Inflammatory macrophage treated with lipopolysaccharide for 4 hours (primary cell): Measurements from ENCODE around the gene FANCC.

Experiments used
- DNase-seq: peaks from one replicate; pipeline ENCODE4 v3.0.0-alpha.2; 2020

FANCC gene

DNA sequence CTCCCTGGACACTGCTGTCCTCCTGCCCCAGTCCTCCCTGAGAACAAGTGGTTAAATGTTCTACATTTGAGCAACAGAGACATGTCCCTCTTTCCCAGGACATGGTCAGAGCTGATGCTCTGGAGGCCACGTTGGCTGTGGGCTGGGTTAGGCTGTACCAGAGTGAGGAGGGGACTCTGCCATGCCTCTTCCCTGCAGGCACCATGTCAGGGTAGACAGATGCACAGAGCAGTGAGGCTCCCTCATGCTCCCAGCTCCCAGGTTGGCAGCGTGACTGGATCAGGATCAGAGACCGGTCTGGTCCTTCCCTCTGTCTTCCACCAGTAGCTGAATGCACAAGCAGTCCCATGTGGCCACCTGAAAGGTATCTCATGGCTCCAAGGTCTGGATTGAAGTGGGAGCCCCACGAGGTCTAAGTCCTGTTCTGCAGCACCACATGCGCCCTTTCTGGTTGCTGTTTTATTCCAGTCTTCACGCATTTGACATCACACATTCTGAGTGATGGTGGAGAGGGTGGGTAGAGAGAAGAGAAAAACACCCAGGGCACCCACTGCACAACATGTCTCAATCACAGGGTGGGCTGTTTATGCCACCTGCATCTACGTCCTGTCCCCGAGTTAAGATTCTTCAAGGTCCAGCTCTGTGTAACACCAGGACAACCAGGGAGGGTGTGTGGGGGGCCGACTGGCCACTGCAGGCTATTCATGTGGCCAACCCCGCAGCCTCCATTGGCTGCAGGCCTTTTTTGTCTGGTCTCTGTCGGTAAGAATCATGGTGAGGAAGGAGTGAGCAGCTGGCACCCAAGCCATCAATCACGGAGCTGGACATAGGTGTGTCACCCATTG, 204.9 kb downstream of the FANCC start:
- DNase-seq, result no peak

DNA sequence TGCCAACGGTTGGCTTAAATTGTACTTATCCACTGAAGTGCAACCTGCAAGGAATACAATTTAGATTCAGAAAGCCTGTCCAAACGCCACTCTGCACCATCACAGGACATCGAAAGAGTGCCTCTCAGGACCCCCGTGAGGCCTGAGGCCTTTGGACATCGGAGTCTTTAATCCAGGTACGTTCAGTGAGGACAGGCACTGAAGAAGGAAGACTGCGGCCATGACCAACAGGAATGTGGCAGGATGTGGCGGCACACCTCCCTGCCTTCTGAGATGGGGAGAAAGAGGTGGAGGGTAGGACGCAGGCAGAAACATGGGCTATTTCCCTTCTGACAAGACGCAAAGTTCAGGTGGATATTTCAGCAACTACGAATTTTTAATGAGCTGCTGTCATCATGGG, 205.8 kb downstream of the FANCC start:
- DNase-seq, result no peak

DNA sequence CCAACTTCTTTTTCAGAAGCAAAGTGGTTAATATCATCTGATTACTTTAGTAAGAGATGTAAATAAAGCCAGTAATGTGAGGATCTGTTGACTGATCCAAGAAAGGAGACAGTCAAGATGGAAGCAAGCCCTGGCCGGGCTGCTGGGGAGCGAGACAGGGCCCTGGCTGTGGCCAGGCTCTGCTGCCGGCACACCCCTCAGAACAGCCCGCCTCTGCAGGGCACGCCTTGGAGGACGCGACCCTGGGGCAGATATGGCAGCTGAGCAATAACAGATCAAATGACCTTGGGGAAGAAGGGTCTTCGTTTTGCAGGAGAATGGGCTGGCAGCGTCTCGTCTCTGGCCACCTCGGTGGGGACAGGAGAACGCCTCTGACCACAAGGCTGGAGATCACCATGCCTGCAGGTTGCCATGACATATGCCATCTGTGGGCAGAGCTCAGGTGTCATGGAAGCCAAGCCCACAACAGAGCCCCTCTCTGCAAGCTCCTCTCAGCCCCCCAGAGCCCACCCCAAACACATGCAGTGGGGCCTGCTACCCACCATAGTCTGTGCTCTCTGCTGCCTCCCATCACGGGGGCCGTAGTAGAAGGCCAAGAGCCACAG, 206.5 kb downstream of the FANCC start:
- no peak for DNase-seq

DNA sequence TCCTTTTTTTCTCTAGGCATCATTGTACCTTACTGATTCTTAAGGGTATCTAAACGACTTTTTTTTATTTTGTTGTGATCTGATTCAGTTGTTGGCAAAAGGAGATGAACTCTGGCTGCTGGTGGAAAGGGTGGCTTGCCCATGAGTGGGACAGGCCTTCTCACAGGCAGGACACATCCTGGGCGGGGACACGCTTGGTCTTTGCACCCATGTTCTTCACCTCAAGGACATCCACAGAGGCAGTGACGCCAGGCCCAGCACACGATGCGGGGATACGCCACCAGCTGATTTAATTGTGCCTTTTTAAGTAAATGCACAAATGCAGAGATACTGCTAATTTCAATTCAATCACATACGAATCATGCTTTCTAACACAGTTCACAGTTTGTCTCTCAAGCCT, 208.1 kb downstream of the FANCC start:
- DNase-seq, result no peak

DNA sequence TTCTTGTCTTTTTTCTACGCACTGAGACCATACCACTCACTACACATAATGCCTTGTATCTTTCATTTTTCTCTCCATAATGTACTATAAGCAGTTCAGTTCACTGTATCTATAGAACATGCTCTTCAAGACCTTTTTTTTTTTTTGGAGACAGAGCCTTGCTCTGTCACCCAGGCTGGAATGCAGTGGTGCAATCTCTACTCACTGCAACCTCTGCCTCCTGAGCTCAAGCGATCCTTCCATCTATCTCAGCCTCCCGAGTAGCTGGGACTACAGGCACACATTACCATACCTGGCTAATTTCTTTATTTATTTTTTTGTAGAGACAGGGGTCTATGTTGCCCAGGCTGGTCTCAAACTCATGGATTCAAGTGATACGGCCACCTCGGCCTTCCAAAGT, 208.7 kb downstream of the FANCC start:
- DNase-seq, result no peak

DNA sequence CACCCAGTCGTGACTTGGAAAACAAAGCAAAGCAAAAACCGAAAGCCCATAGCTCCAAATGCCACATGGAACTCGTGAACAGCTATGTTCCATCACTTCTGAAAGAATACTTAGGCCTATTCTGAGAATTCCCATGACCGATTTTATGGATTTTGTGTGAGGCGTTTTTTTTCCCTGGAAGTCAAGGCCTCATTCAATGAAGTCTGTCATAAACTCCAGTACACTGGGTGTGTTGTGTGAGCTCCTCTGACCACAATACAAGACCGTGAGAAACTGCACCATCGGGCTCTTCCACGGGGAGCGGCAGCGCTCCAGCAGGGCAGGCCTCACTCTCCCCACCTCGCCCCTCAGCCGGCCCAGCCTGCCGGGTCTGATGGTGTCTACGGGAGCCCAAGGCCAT, 209.5 kb downstream of the FANCC start:
- no peak for DNase-seq

DNA sequence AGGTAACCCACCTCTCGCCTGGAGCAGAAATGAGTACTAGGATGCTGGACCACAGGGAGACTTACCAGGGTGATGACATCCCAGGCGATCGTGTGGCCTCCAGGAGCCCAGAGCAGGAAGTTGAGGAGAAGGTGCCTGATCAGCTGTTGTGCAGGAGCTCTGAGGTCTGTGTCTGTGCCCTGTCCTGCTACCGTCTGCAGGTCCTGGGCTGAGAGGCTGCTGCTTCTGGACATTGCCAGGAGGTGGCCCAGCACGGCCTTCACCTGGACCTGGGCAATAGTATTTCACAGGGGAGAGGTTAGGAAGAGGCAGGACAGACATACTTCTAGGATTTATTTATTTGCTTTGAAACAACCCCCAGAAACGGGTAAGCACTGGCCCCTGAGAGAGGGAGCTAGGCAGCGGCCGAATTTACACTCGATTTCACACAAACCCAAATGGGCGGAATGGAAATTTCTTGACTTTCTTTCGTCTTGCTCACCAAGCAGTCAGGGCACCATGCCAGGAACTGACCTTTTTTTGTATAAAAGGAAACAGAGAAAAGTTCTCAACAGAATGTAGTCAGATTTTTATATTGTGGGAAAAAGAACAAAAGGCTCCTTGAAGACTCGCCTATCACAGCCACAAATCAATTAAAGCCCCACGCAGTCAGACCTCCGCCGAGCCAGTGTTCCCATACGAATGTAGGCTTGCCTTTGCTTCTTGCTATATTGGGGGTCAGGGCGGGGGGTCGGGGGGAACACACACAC, 210.3 kb downstream of the FANCC start:
- DNase-seq, result no peak

DNA sequence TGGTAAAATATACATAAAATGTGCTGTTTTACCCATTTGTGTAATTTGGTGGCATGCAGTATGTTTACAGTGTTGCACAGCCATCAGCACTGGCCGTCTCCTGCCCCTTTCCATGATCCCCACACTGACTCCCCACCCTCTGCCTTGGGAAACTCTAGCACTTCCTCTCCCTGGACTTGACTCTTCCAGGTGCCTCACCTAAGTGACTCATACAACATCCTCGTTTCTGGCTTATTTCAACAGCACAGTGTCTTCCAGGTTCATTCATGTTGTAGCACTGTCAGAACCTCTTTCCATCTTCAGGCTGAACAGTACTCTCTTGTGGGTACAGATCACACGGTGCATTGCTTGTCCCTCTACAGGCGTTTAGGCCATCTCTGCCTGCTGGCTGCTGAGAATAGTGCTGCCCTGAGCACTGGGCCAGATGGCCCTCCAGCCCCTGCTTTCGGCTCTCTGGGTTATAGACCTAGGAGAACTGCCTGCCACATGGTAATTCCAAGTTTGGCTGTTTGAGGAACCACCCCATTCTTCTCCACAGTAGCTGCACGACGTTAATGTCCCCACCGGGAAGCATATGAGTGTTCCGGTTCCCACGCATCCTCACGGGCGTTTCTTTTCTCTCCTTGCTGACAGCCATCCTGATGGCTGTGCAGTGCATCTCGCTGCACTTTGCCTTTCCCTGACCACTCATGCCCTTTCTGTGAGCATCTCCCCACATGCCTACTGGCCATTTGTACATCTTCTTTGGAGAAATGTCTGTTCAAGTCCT, 211.8 kb downstream of the FANCC start:
- no peak for DNase-seq

DNA sequence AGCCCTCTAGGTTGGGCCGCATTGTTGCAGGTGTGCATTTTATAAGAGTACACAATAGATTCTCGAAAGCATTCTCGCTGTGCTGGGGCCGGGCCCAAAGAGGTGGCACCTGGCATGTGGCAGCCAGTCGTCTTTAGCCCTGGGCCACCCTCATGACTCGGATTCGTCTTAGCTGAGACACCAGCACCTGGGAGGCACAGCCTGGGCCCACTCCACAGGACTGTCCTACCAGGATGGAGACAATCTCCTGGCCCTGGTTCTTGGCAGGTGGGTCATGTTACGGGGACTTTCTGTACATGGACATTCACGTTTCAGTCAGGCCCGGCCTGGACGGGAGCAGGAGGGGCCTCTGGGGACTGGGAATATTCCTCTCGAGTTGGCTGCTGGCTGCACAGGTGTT, 212.5 kb downstream of the FANCC start:
- DNase-seq, result no peak

DNA sequence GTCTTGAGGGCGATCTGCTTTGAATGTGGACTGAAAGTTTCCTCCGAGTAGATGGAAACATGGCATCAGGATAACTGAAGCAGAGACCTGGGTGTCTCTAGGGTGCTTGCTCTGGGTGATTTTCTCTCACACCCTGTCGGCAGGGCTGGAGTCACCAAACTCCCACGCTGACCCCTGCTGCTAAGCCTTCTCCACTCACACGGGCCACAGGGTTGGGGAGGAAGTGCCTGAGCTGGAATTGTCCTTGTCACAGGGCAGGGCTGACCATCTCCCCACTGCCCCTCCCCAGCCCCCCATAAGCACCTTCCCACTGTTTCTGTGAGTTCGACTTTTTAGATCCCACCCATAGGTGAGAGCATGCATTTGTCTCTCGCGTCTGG, 212.9 kb downstream of the FANCC start:
- DNase-seq, result no peak

DNA sequence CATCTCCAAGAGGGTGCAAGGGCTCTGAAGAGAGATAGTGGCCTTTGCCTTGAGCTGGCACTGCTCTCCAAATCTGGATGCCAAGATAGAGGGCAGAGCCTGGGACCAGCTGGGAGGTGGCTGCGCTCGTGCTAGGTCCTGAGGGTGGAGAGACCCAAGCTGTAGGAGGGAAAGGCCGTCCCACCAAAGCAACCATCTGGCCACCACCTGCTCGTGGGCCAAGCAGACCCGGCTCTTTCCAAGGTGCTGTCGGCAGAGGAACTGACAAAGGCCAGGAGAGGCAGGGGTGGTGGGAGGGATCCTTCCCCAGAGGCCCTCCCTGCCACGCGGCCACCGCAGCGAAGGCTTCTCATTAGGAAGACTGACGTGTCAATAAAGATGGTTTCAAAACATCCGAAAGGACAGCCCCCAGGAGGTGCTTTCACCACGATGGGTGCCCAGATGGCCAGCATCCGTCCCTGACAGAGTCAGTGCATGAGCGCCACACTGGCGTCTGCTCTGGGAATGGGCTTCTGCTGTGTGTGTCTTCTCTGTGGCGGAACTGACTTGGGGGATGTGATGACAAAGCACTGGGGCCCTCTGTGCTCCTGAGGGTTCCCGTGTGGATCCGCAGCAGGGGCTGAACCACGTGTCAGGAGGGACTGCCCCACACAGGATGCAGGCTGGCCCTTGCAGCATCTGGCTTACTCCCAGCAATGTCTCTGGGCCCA, 213.5 kb downstream of the FANCC start:
- no peak for DNase-seq

DNA sequence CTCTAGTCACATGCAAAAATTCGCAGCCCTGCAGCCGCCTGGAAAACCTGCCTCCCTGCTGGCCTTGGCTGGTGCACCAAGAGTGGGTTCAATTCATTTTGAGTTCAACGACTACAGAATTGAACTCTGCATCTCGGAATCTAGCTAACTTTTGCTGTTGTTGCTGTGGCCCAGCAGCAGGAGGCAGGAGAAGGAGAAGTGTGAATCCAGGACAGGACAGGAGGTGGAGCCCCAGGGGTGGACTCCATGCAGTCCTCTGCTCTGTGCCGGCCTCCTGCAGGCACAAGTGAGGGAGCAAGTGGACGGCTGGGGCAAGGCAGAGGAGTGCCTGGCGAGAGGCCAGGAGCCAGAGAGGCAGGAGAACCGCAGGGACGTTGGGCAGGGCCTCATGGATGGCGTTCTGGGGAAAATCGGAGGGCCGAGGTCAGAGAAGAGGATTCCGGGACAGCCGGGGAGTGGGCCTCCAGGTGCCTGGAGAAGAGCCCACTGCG, 214.2 kb downstream of the FANCC start:
- no peak for DNase-seq

DNA sequence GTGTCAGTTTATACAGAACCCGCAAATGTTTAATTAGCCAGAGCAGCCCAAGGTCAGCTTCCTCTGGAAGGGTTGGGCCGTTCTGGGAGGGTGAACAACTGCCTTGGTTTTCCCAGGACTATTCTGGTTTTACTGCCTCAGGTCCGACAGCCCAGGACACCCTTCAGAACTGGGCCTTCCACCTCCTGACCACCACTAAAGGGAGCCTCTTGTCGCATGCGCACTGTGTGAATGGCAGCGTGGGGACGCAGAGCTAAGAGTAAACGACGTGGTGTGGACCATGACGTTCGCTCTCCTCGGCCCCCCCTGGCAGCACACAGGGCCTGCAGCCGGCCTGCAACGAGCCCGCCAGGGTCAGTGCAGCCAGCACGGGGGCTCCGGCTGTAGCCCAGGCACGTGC, 214.9 kb downstream of the FANCC start:
- no peak for DNase-seq

DNA sequence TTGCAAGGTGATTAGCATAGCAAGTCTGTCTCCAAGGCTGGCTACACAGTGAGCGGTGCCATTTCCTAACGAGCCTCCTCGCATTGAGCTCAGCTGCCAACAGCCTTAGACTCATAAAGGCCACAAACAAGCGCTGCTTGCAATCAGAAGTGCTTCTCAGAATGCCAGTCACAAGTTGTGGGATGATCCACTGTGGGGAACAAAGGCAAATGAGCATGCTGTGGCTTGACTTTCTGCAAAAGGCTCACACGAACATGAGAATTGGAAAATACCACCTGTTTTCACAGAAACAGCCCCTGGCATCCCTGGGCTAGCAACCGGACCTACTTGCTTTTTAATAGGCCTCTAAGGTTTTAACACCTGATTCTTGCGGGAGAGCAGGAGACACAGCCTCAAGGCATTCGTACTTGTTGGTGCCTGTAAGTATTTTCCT, 215.5 kb downstream of the FANCC start:
- DNase-seq, result no peak

DNA sequence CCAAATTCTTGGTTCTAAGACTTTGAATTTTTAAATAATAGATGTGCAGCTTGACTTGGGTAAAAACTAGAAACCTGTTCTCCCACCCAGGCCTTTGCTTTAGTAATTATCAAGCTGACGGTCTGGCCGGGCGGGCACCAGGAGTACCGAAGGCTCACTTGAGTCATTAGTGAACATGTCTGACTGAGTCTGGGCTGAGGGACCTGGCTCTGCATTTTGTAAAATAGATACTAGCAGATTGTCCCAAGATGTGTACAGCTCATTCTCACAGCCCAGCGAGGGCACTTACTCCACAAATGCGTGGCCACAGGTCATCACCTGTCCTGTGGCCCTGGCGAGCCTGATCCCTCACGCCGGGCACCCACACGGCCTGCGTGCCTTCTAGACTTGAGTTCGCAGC, 216.2 kb downstream of the FANCC start:
- DNase-seq, result no peak

DNA sequence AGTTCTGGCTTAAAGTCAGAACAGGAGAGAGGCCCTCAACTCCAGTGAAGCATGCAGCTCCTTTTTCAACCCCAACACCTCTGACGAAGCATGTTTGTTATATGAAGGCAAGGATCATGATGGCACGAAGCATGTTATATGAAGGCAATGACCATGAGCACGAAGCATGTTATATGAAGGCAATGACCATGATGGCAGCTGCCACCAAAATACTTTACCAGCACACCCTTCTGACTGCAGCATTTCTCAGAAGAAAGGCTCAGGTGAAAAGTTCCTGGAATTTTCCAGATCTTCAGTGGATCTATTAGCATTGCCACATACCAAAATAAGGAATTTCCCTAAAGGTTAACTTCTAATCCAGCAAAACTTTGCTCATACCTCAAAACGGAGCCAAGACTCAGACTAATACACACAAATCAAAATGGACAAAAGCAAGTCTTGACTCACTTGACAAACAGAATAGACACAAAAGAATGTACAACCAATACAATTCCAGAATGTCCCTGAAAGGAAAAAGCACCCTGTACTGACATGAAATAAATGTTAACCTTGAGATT, 217.4 kb downstream of the FANCC start:
- DNase-seq, result no peak

DNA sequence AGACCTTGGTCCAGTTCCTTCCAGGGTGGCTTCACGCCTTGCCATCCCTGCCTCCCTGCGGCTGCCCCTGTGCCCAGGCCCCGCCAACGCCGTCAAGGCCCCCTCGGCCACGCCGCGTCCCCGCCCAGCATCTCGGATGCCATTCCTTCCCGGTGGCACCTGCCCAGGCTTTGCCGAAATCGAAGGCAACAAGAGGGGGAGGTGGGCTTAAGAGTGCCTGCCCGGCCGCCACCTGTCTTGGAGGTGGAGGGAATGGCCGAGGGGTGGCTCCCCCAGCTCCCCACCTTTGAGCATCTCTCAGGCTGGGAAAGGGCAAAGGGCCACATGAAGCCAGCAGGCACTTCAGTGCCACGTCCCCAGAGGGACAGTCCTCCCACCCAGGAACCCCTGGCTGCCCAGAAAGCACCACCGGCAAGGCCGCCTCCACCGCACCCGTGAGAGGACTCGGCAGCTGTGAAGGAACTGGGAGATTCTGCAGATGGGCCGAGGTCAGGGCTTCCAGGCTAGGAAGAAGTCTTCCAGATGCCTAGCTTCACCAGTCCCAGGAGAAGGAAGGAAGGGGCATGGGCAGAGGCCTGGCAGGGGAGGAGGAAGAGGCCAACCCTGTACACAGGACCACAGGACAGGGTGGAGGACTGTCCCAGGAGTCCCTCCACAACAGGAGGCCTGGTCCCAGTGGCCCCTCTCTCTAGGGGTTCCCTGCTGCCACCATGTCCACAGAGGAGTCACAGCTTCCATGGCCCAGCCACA, 218.0 kb downstream of the FANCC start:
- DNase-seq, result no peak

DNA sequence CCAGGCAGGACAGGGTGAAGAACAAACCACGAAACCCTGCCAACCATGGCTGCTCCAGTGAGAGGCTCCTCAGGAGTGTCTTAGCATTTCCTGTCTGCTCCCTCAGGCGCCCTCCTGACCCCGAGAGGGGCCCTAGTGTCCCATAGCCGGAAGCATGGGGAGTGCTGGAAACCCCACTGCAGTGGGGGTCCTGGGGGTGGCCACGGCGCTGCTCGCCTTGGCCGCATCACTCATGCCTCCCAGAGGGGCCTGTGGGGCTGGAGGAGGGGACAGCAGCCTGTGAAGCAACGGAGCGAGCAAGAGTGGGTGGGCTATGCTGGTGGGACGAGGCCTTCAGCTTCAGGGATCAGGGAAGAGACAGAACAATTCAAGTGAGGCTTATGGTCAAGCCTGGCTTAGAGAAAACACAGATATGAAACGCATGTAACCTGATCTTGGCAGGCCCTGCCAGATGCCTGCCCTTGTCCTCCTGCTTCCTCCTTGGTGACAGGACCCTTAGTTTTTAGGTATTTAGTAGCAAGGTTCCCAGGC, 219.1 kb downstream of the FANCC start:
- no peak for DNase-seq

DNA sequence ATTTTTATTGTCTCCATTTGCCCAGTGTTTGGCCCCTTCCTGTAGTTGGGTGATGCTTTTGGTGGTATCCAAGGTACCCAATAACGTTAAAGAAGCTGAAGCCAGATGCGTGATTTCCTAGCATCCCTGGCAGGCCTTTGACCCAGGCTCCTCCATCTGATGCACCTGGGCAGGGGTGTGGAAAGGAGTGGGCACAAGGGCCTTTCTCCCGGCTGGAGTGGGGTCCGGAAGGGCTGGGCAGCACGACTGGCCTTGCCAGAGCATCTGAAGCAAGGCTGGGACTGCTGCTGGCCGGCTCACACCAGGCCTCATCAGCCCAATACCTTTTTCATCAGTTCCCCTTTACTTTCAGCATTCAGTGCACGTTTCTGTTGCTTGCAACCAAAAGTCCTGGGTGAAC, 220.2 kb downstream of the FANCC start:
- no peak for DNase-seq

DNA sequence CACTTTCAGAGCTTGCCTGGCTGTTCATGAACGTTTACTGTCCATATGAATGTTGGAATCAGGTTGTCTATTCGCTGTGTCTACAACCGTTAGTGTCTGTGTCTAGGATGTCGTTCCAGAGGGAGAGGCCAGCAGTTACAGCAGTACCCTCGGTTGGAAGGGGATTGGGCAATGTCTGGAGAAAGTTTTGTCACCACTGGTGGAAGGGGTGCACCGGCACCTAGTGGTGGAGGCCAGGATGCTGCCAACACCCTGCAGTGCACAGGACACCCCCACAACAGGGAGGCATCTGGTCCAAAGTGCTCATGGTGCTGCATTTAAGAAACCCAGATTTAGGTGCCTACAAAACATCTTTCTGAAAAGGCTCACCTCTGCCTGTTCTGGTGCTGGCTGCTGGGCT, 220.7 kb downstream of the FANCC start:
- no peak for DNase-seq

DNA sequence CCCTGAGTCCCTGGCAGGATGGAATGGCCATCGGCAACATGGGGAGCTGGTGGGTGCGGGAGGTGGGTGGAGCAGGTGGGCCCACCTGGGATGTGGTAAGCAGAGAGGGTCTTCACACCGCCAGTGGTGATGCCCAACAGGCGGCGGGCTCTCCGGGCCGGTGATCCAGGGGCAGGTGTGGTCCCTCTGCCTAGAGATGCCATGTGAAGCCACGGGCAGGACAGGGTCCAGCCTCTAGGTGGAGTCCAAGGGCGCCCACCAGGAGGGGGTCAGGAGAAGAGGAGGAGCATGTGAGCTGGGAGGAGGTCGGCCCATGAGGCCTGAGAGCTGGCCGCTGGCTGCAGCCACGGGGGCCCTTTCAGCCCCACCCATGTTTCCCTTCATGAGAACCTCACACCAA, 221.1 kb downstream of the FANCC start:
- DNase-seq, result no peak
